H1 (cell line): ENCODE measurements around the gene PTPA. TPM values are rescaled to one million over a fixed set of nuclear protein-coding genes. Genes with fewer than 3 reads are reported as not detected.

ENCODE experiments used
- CTCF ChIA-PET: fragments of 300-600 bp; sonication (Branson Sonifier 250); formaldehyde crosslinking; loops from one replicate; lab custom pipeline; 2021; ENCODE audit not compliant: partially characterized antibody; lab: Charles Lee
- POLR2A ChIA-PET: fragments of 300-600 bp; sonication (Branson Sonifier 250); formaldehyde crosslinking; loops from one replicate; lab custom pipeline; 2021; ENCODE audit warnings: inconsistent platforms; ENCODE audit not compliant: partially characterized antibody; lab: Charles Lee
- DNase-seq, 2 experiments: peaks; one replicate each; pipeline versions ENCODE4 v3.0.0 to v3.0.0-alpha.2; 2010 to 2022; ENCODE audit warnings: low spot score in 2 of 2, low read depth in 1 of 2, mixed read lengths in 1 of 2
- FAIRE-seq: peaks from 2 replicates; lab custom pipeline; 2011; peaks lifted over from hg19 to GRCh38; lab: Jason Lieb, UNC
- H2AFZ ChIP-seq: 2 replicates; pipeline ENCODE4 v1.8.1; 2012; ENCODE audit warnings: low read length, inconsistent platforms
- H2AK5ac ChIP-seq: 2 replicates; pipeline ENCODE4 v1.6.1; 2013; ENCODE audit warnings: low read depth, low read length
- H2BK120ac ChIP-seq: replicated peaks from 2 replicates; pipeline ENCODE3; 2013; ENCODE audit warnings: low read depth, low read length, inconsistent platforms
- H2BK12ac ChIP-seq: 2 replicates; pipeline ENCODE4 v1.6.1; 2013; ENCODE audit warnings: low read depth, low read length
- H2BK15ac ChIP-seq: 2 replicates; pipeline ENCODE4 v1.6.1; 2013; ENCODE audit warnings: low read length
- H2BK20ac ChIP-seq: 2 replicates; pipeline ENCODE4 v1.6.1; 2013; ENCODE audit warnings: low read length
- H2BK5ac ChIP-seq: 2 replicates; pipeline ENCODE4 v1.6.1; 2013; ENCODE audit warnings: low read depth, low read length
- H3K14ac ChIP-seq: 2 replicates; pipeline ENCODE4 v1.6.1; 2013; ENCODE audit warnings: inconsistent platforms; ENCODE audit not compliant: insufficient read length
- H3K18ac ChIP-seq: 2 replicates; pipeline ENCODE4 v1.6.1; 2013; ENCODE audit warnings: low read length; ENCODE audit errors: extremely low read depth
- H3K23ac ChIP-seq: 2 replicates; pipeline ENCODE4 v1.6.1; 2013; ENCODE audit warnings: inconsistent platforms; ENCODE audit not compliant: insufficient read length
- H3K23me2 ChIP-seq: 2 replicates; pipeline ENCODE4 v1.6.1; 2013; ENCODE audit warnings: low read depth, low read length
- H3K27ac ChIP-seq: 2 replicates; pipeline ENCODE4 v1.6.1; 2011; ENCODE audit warnings: low read depth, low read length, inconsistent platforms
- H3K27me3 ChIP-seq, 4 experiments: replicated peaks in 1 of 4; 1 replicate in 1 of 4; 2 replicates in 3 of 4; pipeline versions ENCODE4 v1.6.1 to v1.8.1; 2011 to 2013; ENCODE audit warnings: low read length in 3 of 4, mild to moderate bottlenecking in 3 of 4, inconsistent platforms in 2 of 4, mixed read lengths in 2 of 4, moderate library complexity in 1 of 4; ENCODE audit not compliant: control insufficient read depth in 3 of 4, insufficient read depth in 3 of 4; ENCODE audit errors: extremely low read depth in 1 of 4
- H3K36me3 ChIP-seq, 4 experiments: 2 replicates each; pipeline versions ENCODE4 v1.6.1 to v1.8.1; 2011 to 2013; ENCODE audit warnings: mild to moderate bottlenecking in 4 of 4, low read length in 3 of 4, moderate library complexity in 2 of 4, control low read depth in 1 of 4, inconsistent platforms in 1 of 4; ENCODE audit not compliant: insufficient read depth in 4 of 4, control insufficient read depth in 2 of 4
- H3K4ac ChIP-seq: replicated peaks from 2 replicates; pipeline ENCODE3; 2013; ENCODE audit warnings: low read length, low read depth, mixed read lengths, inconsistent platforms; ENCODE audit not compliant: insufficient read length
- H3K4me1 ChIP-seq, 4 experiments: replicated peaks in 1 of 4; 1 replicate in 1 of 4; 2 replicates in 3 of 4; pipeline versions ENCODE4 v1.6.1 to v1.8.1; 2011 to 2013; ENCODE audit warnings: low read length in 3 of 4, inconsistent platforms in 2 of 4, mixed read lengths in 1 of 4; ENCODE audit not compliant: insufficient read depth in 4 of 4, control insufficient read depth in 3 of 4
- H3K4me2 ChIP-seq, 2 experiments: 2 replicates each; pipeline versions ENCODE4 v1.6.1 to v1.8.1; 2011 to 2013; ENCODE audit warnings: low read depth in 2 of 2, low read length in 2 of 2, control low read depth in 1 of 2, inconsistent platforms in 1 of 2, mild to moderate bottlenecking in 1 of 2; ENCODE audit not compliant: insufficient read depth in 1 of 2
- H3K4me3 ChIP-seq, 4 experiments: fragments of 200-600, 300-600 bp in 1 of 4; sonication (generic), shearing (Covaris generic), sonication (Bioruptor Twin) in 1 of 4; 2 replicates each; pipeline versions ENCODE4 v1.5.1 to v1.8.1; 2011 to 2016; ENCODE audit warnings: low read length in 4 of 4, low read depth in 3 of 4, control low read depth in 2 of 4, inconsistent platforms in 2 of 4, mild to moderate bottlenecking in 2 of 4, mixed read lengths in 1 of 4, moderate library complexity in 1 of 4; ENCODE audit not compliant: insufficient read depth in 2 of 4; ENCODE audit errors: extremely low read depth in 1 of 4
- H3K56ac ChIP-seq: replicated peaks from 2 replicates; pipeline ENCODE3; 2013; ENCODE audit warnings: low read depth, mild to moderate bottlenecking, mixed read lengths, low read length, inconsistent platforms; ENCODE audit not compliant: insufficient read length
- H3K79me1 ChIP-seq: 2 replicates; pipeline ENCODE4 v1.6.1; 2013; ENCODE audit warnings: low read depth, low read length, control low read depth
- H3K79me2 ChIP-seq, 2 experiments: 2 replicates each; pipeline versions ENCODE4 v1.6.1 to v1.8.1; 2012 to 2013; ENCODE audit warnings: low read length in 2 of 2, mild to moderate bottlenecking in 2 of 2, inconsistent platforms in 1 of 2; ENCODE audit not compliant: insufficient read depth in 2 of 2, control insufficient read depth in 1 of 2
- H3K9ac ChIP-seq, 4 experiments: replicated peaks in 1 of 4; 1 replicate in 1 of 4; 2 replicates in 3 of 4; pipeline versions ENCODE4 v1.6.1 to v1.8.1; 2011 to 2013; ENCODE audit warnings: low read depth in 3 of 4, low read length in 3 of 4, control low read depth in 2 of 4, mild to moderate bottlenecking in 2 of 4, moderate library complexity in 2 of 4, inconsistent platforms in 1 of 4; ENCODE audit errors: extremely low read depth in 1 of 4
- H3K9me3 ChIP-seq, 2 experiments: 2 replicates each; pipeline versions ENCODE4 v1.6.1 to v1.8.1; 2012 to 2013; ENCODE audit warnings: mild to moderate bottlenecking in 2 of 2, moderate library complexity in 2 of 2, control low read depth in 1 of 2, inconsistent platforms in 1 of 2, low read depth in 1 of 2, low read length in 1 of 2, mixed read lengths in 1 of 2; ENCODE audit not compliant: insufficient read depth in 2 of 2
- H4K20me1 ChIP-seq, 2 experiments: replicated peaks in 1 of 2; 2 replicates each; pipeline versions ENCODE3 to v1.8.1; 2011 to 2013; ENCODE audit warnings: inconsistent platforms in 2 of 2, low read length in 2 of 2, mild to moderate bottlenecking in 1 of 2; ENCODE audit not compliant: insufficient read depth in 2 of 2, control insufficient read depth in 1 of 2
- H4K5ac ChIP-seq: 2 replicates; pipeline ENCODE4 v1.6.1; 2013; ENCODE audit warnings: low read length, low read depth, mixed read lengths, inconsistent platforms; ENCODE audit not compliant: insufficient read length
- H4K8ac ChIP-seq: 2 replicates; pipeline ENCODE4 v1.8.0; 2013; ENCODE audit warnings: mild to moderate bottlenecking, moderate library complexity, low read length, inconsistent platforms; ENCODE audit not compliant: insufficient read depth; ENCODE audit errors: extremely low read depth
- H4K91ac ChIP-seq: replicated peaks from 2 replicates; pipeline ENCODE3; 2013; ENCODE audit warnings: low read length, mixed read lengths, inconsistent platforms; ENCODE audit not compliant: insufficient read length
- BRCA1 ChIP-seq: IDR thresholded peaks from 2 replicates; pipeline ENCODE4 v1.6.1; 2012; ENCODE audit warnings: low read depth, low read length, improper control_type of control experiment
- EGR1 ChIP-seq: IDR thresholded peaks from 2 replicates; pipeline ENCODE4 v1.6.1; 2011; ENCODE audit warnings: low read depth, low read length, borderline replicate concordance
- EP300 ChIP-seq, 2 experiments: IDR thresholded peaks; 1 replicate in 1 of 2; 2 replicates in 1 of 2; pipeline ENCODE4 v1.6.1; 2011 to 2012; ENCODE audit warnings: low read depth in 2 of 2, low read length in 2 of 2, mild to moderate bottlenecking in 2 of 2, borderline replicate concordance in 1 of 2, inconsistent platforms in 1 of 2, moderate library complexity in 1 of 2
- EZH2 ChIP-seq: fragments of 200-600 bp; sonication (generic); IDR thresholded peaks from 2 replicates; pipeline ENCODE4 v1.7.1; 2012; ENCODE audit warnings: low read depth, mild to moderate bottlenecking, moderate library complexity, low read length, inconsistent platforms; ENCODE audit not compliant: severe bottlenecking
- GTF2F1 ChIP-seq: IDR thresholded peaks from 2 replicates; pipeline ENCODE4 v1.6.1; 2012; ENCODE audit warnings: low read depth, low read length, improper control_type of control experiment, borderline replicate concordance
- KDM4A ChIP-seq: IDR thresholded peaks from one replicate; pipeline ENCODE4 v1.7.1; 2012; ENCODE audit warnings: low read depth, mild to moderate bottlenecking, moderate library complexity, low read length, inconsistent platforms; ENCODE audit not compliant: severe bottlenecking
- KDM5A ChIP-seq: fragments of 200-600 bp; IDR thresholded peaks from 2 replicates; pipeline ENCODE4 v1.7.1; 2012; ENCODE audit warnings: mild to moderate bottlenecking, low read length, inconsistent platforms, mixed read lengths
- NANOG ChIP-seq: IDR thresholded peaks from 2 replicates; pipeline ENCODE4 v1.6.1; 2011; ENCODE audit warnings: low read length, low read depth, mild to moderate bottlenecking, inconsistent platforms; ENCODE audit not compliant: insufficient read depth, poor library complexity, severe bottlenecking
- RNF2 ChIP-seq: fragments of 200-900, 300-1000 bp; sonication (generic); IDR thresholded peaks from 2 replicates; pipeline ENCODE4 v1.7.1; 2016; ENCODE audit warnings: borderline replicate concordance, low read depth, mild to moderate bottlenecking, antibody characterized with exemption, low read length; ENCODE audit not compliant: poor library complexity, severe bottlenecking; ENCODE audit errors: missing control alignments
- SIRT6 ChIP-seq: IDR thresholded peaks from one replicate; pipeline ENCODE4 v1.7.1; 2012; ENCODE audit warnings: low read length, inconsistent platforms
- SP2 ChIP-seq: IDR thresholded peaks from 2 replicates; pipeline ENCODE4 v1.6.1; 2012; ENCODE audit warnings: mild to moderate bottlenecking, low read length, inconsistent platforms
- SRF ChIP-seq: IDR thresholded peaks from 2 replicates; pipeline ENCODE4 v1.6.1; 2011; ENCODE audit warnings: mild to moderate bottlenecking, low read depth, low read length, moderate library complexity
- SUZ12 ChIP-seq: fragments of 200-600 bp; sonication (generic); IDR thresholded peaks from 2 replicates; pipeline ENCODE4 v1.6.1; 2012; ENCODE audit warnings: mild to moderate bottlenecking, inconsistent platforms, low read length, moderate library complexity, mixed read lengths
- TCF12 ChIP-seq: IDR thresholded peaks from 2 replicates; pipeline ENCODE4 v1.6.1; 2011; ENCODE audit warnings: low read depth, mild to moderate bottlenecking, low read length
- WGBS, 2 experiments: shearing (Covaris generic) in 1 of 2; methylation state at CpG; one replicate each; pipeline versions ENCODE4 v1.1.6 to v1.1.7; 2013 to 2015; ENCODE audit warnings: low lambda C conversion rate in 2 of 2, mixed read lengths in 2 of 2, inconsistent platforms in 1 of 2, low coverage in 1 of 2, missing lambda C conversion rate in 1 of 2; ENCODE audit not compliant: insufficient replicate concordance in 2 of 2, insufficient coverage in 1 of 2, insufficient read length in 1 of 2; ENCODE audit errors: extremely low coverage in 1 of 2, missing lambda C conversion rate in 1 of 2; 5-methylcytosine and 5-hydroxymethylcytosine counted together
- polyA plus RNA-seq, 7 experiments: library from polyadenylated mRNA; depleted of rRNA in 3 of 7; stranded (reverse) in 5 of 7; unstranded in 2 of 7; fragments of >200 nt in 5 of 7; fragments of 200-250 nt in 2 of 7; gene quantifications; 1 replicate in 5 of 7; 2 replicates in 1 of 7; 4 replicates in 1 of 7; pipeline versions ENCODE4 v1.2.1 to v1.2.3, GENCODE V29; 2011 to 2013; ENCODE audit warnings: missing spikeins in 2 of 7, mixed read lengths in 2 of 7
- total RNA-seq: library from RNA; stranded (reverse); fragmentation: NEBNext Ultra II Directional; extraction: Animal tissue kit (Norgen Biotek cat#: 25700); gene quantifications from 2 replicates; pipeline ENCODE4 v1.2.1, GENCODE V29; 2021

PTPA gene
- total and polyA plus RNA-seq, 2 of the 8 experiments (the other 6 are each of a cell fraction or from before 2014, with no cell fraction given) = 114 to 145 TPM

DNA sequence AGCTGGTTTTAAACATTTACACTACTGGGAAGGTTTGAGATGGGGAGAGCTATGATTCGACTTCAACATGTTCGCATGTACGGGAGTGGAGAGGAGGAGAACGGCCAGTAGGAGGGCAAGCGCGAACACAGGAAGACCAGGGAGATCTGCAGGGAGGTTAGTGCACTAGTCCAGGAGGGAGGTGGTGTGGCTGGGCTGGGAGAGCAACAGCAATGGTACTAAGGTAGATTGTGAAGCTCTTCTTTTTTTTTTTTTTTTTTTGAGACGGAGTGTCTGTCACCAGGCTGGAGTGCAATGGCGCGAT, 50.3 kb downstream of the PTPA start:
- Histone ChIP-seq H3K14ac (no peak overlapping the region), H3K27ac (no peak overlapping the region), H3K4me3 (no peak overlapping the region), H3K18ac (no peak overlapping the region), H3K4me1 (peaks cover under 1 to 5% (median 3%) of the 10 kb centered on the region in 4 experiments; a peak in 4 of 7 replicates), H3K9me3 (no peaks in the 10 kb centered on the region), H3K27me3 (no peaks in the 10 kb centered on the region; a peak in 1 of 7 replicates), H3K56ac (no peak overlapping the region), H3K79me2 (no peaks in the 10 kb centered on the region), H3K23ac (no peak overlapping the region), H4K20me1 (peaks cover 0 to 2% of the 10 kb centered on the region in 2 experiments), H2AFZ (no peak overlapping the region), H3K9ac (no peak overlapping the region), H2BK15ac (no peak overlapping the region), H2BK5ac (no peak overlapping the region), H4K8ac (no peak overlapping the region), H3K79me1 (no peaks in the 10 kb centered on the region), H4K5ac (no peak overlapping the region), H2BK120ac (no peak overlapping the region), H4K91ac (no peak overlapping the region), H2AK5ac (no peak overlapping the region), H2BK12ac (no peak overlapping the region), H3K4me2 (no peak overlapping the region), H3K23me2 (no peaks in the 10 kb centered on the region), H3K4ac (no peak overlapping the region), H2BK20ac (no peak overlapping the region), H3K36me3 (no peaks in the 10 kb centered on the region)
- ChIA-PET CTCF (interaction anchor here (27.8 to 36.8 kb wide), 2 partner anchors 11 to 15 kb away, joined by 831 read pairs; partner anchors contain the start of gene IER5L), POLR2A (interaction anchor here (1.0 to 4.8 kb wide), 7 partner anchors 9 to 19 kb away, joined by 3 to 21 read pairs (median 5); partner anchors contain the start of gene IER5L)
- 95% methylated on average over 8 of the region's 9 CpGs; no CpG with 5 or more reads in 1 of the 2 experiments for WGBS, 2 experiments
- no peak for DNase-seq
- no peak for FAIRE-seq
- TF ChIP-seq BRCA1 (no peak), SRF (no peak), KDM5A (no peak), KDM4A (no peak), GTF2F1 (no peak), SIRT6 (no peak), SUZ12 (no peak), RNF2 (no peak), EZH2 (no peak), SP2 (no peak), EP300 (IDR thresholded peaks at IDR 0.05; ENCODE audit: borderline replicate concordance in 1 of 2, low read depth in 2 of 2, low read length in 2 of 2) (no peak), EGR1 (no peak), TCF12 (no peak), NANOG (no peak)
